Hematopoietic multipotent progenitor cell treated with erythropoietin and hydrocortisone succinate and interleukin-3 and kit ligand, for 6 days (in vitro differentiated cells): Measurements from ENCODE around the gene CELF5.
"Not testable (repeated sequence)": the region's sequence is repeated elsewhere in the genome, so short reads cannot be mapped to it uniquely, and the experiment has no call there.

Experiments
- DNase-seq: peaks from one replicate; pipeline ENCODE4 v3.0.0-alpha.2; 2015

CELF5 gene

GRCh38 chr19:3330047-3330446, 105.6 kb downstream of the CELF5 start:
- DNase-seq = no peak

GRCh38 chr19:3332232-3332631, 107.8 kb downstream of the CELF5 start:
- not testable (repeated sequence) for DNase-seq

GRCh38 chr19:3333020-3333583, 108.6 kb downstream of the CELF5 start:
- DNase-seq = no peak

- DNase-seq = no peak
Observed at GRCh38 chr19:3333662-3334061, 109.2 kb downstream of the CELF5 start.

DNA sequence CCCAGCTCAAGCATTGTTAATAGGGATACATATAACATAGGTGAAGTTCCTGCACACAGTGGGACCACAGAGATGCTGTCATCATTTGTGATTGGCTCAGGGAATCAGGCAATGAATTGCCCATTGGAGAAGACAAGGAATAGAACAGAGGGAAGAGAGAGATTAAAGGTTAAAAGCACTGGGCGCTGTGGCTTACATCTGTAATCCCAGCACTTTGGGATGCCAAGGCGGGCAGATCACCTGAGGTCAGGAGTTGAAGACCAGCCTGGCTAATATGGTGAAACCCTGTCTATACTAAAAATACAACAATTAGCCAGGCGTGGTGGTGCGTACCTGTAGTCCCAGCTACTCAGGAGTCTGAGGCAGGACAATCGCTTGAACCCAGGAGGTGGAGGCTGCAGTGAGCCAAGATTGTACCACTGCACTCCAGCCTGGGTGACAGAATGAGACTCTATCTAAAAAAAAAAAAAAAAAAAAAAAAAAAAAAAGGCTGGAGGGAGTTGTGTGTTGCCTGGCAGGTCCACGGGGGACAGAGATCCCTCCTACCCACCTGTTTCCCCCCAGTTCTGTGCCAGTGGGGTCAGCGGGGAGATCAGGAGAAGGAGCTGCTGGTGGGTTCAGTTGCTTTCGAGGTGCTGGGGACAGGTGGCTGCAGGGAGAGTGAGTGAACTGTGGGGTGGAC, 110.4 kb downstream of the CELF5 start:
- not testable (repeated sequence) for DNase-seq

DNA sequence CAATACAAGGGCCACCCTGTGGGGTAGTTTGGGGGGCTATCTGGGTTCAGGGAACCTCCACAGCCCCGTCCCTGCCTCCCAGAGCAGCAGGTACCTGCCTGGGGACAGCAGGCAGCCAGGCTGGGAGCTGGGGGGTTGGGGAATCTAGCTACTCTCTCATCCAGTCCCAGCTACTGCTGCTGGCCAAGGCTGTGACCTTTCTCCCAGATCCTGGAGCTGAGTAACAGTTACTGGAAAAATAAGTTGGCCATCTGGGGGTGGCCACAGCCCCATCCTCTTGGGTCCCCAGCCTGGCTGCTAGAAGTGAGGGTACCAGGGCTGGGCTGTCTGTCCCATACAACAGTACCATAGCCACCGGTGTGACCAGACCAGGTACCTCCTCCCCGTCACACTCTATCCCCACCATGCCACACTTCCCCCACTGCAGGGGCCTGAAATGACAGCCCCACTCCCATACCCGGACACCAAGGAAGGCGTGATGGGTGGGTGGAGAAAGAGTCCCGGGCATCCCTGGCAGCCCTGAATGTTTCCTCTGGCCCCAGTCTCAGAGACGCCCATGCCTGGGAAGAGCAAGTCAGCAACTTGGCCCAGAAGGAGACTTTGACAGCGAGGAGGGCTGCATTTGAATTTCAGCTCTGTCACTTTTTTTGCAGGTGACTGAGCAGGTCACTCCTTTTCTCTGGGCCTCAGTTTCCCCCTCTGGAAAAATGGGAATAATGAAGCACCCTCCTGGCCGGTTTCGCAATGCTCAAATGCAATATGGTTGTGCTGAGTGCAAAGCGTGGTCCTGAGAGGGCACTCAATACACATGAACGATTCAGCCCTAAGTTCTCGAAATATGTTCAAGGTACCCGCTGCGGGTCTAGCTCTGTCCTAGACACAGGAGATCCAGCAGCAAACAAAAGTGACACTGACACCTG, 111.2 kb downstream of the CELF5 start:
- no peak for DNase-seq

DNA sequence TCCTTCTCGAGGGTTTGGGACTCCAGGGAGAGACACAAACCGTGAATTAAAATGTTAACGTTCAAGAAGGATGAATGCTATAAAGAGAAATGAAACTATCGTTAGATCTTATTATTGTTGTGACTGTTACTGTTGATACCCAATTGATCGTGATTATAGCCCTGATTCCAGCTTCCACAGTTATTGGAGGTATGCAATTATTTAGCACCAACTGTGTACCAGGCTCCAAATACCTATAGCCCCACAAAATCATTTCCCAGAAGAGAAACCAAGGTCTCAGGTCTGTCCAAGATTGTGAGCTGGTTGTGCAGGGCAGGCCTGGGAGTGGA, 111.9 kb downstream of the CELF5 start:
- no peak for DNase-seq

DNA sequence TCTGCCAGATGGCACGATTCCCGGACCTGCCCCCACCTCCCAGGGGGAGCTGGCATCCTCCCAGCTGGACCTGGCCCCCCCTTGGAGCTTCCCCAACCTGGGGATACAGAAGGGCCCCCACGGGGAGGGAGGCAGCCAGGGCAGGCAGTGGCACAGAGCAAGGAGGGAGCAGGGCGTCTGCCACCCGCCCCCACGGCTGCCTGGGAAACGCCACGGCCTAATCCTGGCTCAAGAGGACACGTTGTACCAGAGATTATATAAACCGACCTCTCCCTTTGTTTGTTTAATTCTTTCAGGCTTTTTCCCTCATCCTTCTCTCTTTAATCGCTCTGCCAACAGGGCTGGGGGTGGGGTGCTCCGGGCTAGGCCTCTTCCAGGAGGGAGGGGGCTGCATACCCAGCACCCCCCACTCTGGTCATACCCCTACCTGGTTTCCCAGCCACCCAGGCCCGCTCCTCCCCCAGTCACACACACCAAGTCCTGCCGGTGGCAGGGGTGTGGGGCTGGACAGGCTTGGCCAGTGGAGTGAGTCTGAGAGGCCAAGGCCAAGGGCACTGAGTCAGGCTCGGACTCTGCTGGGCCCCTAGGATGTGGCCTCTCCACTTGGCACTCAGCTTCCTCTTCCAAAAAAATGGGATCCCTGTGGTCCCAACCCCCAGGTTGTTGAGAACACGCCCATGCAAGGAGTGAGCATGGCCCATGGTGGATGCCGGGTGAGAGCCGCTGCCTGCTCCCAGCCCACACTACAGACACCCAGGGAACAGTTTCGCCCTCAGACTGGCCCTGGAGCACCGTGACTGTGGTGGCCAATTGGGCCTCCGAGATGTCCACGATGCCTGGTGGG, 112.4 kb downstream of the CELF5 start:
- DNase-seq = no peak

- DNase-seq = peak; percentile 58
Observed at GRCh38 chr19:3338541-3339181, 114.2 kb downstream of the CELF5 start.

DNA sequence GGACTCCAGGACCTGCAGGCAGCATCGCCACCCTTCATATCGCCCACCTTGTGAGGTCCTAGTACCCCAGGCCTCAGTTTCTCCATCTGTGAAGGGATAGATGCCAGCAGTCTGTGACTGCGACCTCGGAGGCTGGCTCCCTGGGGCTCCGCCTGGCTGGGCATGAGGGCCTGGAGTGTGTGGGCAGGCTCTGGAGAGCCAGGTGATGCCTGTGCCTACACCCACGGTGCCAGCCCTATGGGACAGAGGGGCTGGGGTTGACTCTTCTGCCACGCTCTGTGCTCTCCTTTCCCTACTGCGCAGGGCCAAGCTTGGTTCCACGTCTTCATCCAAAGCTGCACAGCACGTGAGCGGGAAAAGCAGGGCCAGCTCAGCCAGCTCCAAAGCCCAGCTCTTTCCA, 115.9 kb downstream of the CELF5 start:
- no peak for DNase-seq

DNA sequence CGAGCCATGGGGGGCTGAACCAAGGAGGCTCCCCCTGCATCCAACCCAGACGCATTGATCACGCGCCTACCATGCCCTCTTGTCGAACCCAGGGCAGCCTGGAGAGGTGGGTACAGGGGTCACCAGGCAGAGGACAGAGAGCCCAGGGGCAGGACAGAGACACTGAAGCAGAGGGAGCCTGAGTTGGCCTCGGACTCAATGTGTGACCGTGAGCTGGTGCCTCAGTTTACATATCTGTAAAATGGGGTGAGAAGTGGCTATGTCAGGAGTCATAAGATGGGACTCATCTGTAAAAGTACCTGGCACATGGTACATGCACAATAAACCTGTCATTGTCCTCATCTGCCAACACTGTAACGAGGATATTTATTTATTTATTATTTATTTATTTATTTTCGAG, 117.8 kb downstream of the CELF5 start:
- DNase-seq = no peak

DNA sequence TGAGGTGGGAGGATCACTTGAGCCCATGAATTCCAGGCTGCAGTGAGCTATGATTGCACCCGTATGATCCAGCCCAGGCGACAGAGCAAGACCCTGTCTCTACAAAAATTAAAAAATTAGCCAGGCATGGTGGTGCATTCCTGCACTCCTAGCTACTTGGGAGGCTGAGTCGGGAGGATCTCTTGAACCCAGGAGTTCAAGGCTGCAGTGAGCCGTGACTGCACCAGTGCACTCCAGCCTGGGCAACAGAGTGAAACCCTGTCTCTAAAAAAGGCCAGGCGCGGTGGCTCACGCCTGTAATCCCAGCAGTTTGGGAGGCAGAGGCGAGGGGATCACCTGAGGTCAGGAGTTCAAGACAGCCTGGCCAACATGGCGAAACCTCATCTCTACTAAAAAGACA, 118.5 kb downstream of the CELF5 start:
- not testable (repeated sequence) for DNase-seq

GRCh38 chr19:3343619-3344502, 119.4 kb downstream of the CELF5 start:
- peak; percentile 71 for DNase-seq

DNA sequence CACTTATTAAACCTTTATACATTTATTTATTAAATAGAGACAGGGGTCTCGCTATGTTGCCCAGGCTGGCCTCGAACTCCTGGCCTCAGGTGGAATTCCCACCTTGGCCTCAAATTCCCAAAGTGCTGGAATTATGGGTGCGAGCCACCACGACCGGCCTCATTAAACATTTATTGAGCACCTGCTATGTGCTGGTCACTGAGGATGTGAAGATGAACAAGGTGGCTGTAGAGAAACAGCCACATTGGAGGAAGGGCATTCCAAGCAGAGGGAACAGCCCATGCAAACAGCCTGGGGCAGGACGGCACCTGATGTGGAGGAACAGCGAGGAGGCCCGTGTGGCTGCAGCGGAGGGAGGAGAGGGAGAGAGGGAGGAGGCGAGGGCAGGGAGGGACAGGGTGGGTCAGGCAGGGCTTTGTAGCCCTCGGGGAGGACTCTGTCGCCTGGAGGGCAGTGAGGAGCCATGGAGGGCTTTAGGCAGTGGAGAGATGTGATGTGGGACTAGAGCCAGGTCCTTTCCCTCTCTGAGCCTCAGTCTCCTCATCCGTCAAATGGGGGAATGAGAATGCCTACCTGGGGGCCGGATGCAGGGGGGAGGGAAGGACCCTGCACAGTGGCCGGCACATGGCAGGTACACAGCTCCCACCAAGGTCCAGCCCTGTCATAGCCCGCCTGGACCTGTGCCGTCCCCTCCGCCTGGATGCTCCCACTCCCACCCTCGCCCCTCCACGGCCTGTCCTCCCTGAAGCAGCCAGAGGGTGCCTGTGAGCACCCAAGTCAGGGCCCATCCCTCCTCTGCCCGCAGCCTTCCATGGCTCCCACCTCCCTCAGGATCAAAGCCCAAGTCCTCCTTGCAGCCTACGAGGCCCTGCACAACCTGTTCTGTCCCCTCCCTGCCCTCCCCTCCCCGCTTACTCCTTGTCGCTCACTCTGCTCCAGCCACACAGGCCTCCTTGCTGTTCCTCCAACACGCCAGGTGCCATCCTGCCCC, 120.4 kb downstream of the CELF5 start:
- no peak for DNase-seq

DNA sequence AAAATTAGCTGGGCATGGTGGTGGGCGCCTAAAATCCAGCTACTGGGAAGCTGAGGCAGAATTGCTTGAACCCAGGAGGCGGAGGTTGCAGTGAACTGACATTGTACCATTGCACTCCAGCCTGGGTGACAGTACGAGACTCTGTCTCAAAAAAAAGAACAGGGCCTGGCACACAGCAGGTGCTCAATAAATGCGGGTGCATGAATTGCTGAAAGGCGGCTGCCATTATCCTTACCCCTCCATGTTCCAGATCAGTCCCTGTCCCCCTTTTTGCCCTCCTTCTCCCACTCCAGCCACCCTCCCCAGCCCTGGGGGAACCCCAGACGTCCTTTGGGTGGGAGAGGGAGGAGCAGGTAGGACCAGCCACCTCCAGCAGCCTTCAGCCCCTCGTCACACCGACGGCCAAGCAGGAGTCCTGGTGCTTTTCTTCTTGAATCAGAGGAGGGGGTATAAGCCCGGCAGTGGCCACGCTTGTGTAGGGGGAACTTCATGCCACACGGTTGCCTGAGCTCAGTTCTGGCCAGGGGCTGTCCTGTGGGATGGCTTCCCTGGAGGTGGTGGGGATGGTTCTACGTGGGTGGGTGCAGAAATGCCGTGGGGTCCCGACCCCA, 121.5 kb downstream of the CELF5 start:
- no peak for DNase-seq
